GM12878 (cell line): ENCODE results near the gene IL5.

ENCODE experiments used
- CHD4 ChIP-seq: fragments of 200-600 bp; sonication (generic); IDR thresholded peaks from 2 replicates; pipeline ENCODE4 v1.6.1; 2016; ENCODE audit warnings: mild to moderate bottlenecking
- CREM ChIP-seq: IDR thresholded peaks from 2 replicates; pipeline ENCODE4 v1.6.1; 2014; ENCODE audit warnings: antibody characterized with exemption, low read depth
- FOS ChIP-seq: IDR thresholded peaks from 3 replicates; pipeline ENCODE4 v1.6.1; 2011; ENCODE audit warnings: borderline replicate concordance; ENCODE audit not compliant: insufficient read length; ENCODE audit errors: extremely low read depth
- FOXK2 ChIP-seq: fragments of 450-650 bp; IDR thresholded peaks from 2 replicates; pipeline ENCODE4 v1.6.1; 2017; ENCODE audit warnings: mild to moderate bottlenecking, moderate library complexity
- MEF2A ChIP-seq: IDR thresholded peaks from 2 replicates; pipeline ENCODE4 v1.6.1; 2011; ENCODE audit warnings: low read depth, mild to moderate bottlenecking, low read length, moderate library complexity; ENCODE audit not compliant: insufficient read depth
- MYC ChIP-seq: IDR thresholded peaks from 2 replicates; pipeline ENCODE4 v1.6.1; 2011; ENCODE audit warnings: mild to moderate bottlenecking, low read length, moderate library complexity, inconsistent platforms; ENCODE audit not compliant: insufficient read depth, insufficient replicate concordance, insufficient read length, severe bottlenecking
- POLR2AphosphoS5 ChIP-seq: IDR thresholded peaks from 2 replicates; pipeline ENCODE4 v1.6.1; 2011; ENCODE audit warnings: mild to moderate bottlenecking, low read length, inconsistent platforms
- RAD21 ChIP-seq: IDR thresholded peaks from 2 replicates; pipeline ENCODE4 v1.6.1; 2011; ENCODE audit warnings: mild to moderate bottlenecking, low read depth, low read length, moderate library complexity; ENCODE audit not compliant: insufficient read depth
- RFX5 ChIP-seq: IDR thresholded peaks from 2 replicates; pipeline ENCODE4 v1.6.1; 2011; ENCODE audit warnings: low read depth, low read length, improper control_type of control experiment
- SUZ12 ChIP-seq: fragments of 200-600 bp; sonication (generic); IDR thresholded peaks from one replicate; pipeline ENCODE4 v1.6.1; 2018; ENCODE audit warnings: antibody characterized with exemption, mild to moderate bottlenecking; ENCODE audit not compliant: unreplicated experiment
- TAF1 ChIP-seq: IDR thresholded peaks from 2 replicates; pipeline ENCODE4 v1.6.1; 2011; ENCODE audit warnings: mild to moderate bottlenecking, low read depth, low read length, borderline replicate concordance
- TF ChIP-seq, protein P1 (sequence below): IDR thresholded peaks from 2 replicates; pipeline ENCODE4 v1.6.1; 2011; ENCODE audit warnings: low read depth, low read length, improper control_type of control experiment, borderline replicate concordance
- TF ChIP-seq, protein P2 (sequence below), 3 experiments: IDR thresholded peaks in 2 of 3; conservative IDR thresholded peaks in 1 of 3; 2 replicates each; pipeline ENCODE4 v1.5.1; 2011; ENCODE audit warnings: low read depth in 3 of 3, low read length in 3 of 3, mild to moderate bottlenecking in 3 of 3, control low read depth in 2 of 3, moderate library complexity in 2 of 3, inconsistent platforms in 1 of 3, mixed read lengths in 1 of 3; ENCODE audit not compliant: control insufficient read depth in 2 of 3, insufficient read depth in 1 of 3; ENCODE audit errors: extremely low read depth in 1 of 3

GRCh38 chr5:132586063-132586462 lies 42.7 kb upstream of the IL5 start:
- no peak for TF ChIP-seq POLR2AphosphoS5
- TF ChIP-seq, protein P1, sequence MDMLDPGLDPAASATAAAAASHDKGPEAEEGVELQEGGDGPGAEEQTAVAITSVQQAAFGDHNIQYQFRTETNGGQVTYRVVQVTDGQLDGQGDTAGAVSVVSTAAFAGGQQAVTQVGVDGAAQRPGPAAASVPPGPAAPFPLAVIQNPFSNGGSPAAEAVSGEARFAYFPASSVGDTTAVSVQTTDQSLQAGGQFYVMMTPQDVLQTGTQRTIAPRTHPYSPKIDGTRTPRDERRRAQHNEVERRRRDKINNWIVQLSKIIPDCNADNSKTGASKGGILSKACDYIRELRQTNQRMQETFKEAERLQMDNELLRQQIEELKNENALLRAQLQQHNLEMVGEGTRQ = no peak
- TF ChIP-seq FOS = no peak
- TF ChIP-seq, protein P2, sequence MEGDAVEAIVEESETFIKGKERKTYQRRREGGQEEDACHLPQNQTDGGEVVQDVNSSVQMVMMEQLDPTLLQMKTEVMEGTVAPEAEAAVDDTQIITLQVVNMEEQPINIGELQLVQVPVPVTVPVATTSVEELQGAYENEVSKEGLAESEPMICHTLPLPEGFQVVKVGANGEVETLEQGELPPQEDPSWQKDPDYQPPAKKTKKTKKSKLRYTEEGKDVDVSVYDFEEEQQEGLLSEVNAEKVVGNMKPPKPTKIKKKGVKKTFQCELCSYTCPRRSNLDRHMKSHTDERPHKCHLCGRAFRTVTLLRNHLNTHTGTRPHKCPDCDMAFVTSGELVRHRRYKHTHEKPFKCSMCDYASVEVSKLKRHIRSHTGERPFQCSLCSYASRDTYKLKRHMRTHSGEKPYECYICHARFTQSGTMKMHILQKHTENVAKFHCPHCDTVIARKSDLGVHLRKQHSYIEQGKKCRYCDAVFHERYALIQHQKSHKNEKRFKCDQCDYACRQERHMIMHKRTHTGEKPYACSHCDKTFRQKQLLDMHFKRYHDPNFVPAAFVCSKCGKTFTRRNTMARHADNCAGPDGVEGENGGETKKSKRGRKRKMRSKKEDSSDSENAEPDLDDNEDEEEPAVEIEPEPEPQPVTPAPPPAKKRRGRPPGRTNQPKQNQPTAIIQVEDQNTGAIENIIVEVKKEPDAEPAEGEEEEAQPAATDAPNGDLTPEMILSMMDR (IDR thresholded peaks at IDR 0.05 in 2 of 3, conservative IDR thresholded peaks at IDR 0.05 in 1 of 3; ENCODE audit: control insufficient read depth in 2 of 3, extremely low read depth in 1 of 3, insufficient read depth in 1 of 3, low read depth in 3 of 3, low read length in 3 of 3) = no peak
- TF ChIP-seq RAD21 = no peak
- no peak for TF ChIP-seq RFX5
- no peak for TF ChIP-seq SUZ12
- no peak for TF ChIP-seq TAF1
- no peak for TF ChIP-seq MYC
- TF ChIP-seq MEF2A = no peak
- no peak for TF ChIP-seq FOXK2
- no peak for TF ChIP-seq CREM
- no peak for TF ChIP-seq CHD4
